ENCODE measurements around the gene HNMT.

Gene HNMT

DNA sequence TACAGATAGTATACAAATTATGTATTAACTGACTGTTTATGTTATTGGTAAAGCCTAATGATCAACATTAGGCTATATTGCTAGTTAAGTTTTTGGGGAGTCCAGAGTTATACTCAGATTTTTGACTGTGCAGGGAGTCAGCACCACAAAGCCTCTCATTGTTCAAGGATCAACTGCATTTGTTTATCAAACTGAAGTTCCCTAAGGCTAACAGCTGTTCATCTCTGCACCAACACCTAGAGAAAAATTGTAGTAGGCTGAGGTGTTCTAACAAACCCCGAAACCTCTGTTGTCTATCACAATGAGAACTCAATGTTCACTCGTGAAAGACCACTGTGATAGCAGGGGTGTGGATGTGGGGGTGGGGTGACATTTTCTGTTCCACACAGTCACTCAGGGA lies 97.7 kb downstream of the HNMT start:
- DNase-seq: peak; percentile 18

DNA sequence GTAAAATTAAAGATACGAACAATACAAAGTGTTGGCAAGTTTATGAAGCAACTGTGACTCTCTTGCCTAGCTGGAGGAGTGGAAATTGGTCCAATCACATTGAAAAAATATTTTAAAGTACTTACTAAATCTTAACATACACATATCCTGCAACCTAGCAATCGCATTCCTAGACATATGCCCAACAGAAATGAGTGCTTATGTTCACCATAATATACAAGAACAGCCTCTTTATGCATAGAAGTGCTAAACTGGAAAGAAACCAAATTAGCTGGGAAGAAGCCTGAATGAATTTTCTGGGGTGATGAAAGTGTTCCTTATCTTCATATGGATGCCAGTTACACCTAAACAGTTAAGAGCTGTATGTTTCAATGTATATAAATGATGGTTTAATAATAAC lies 98.9 kb downstream of the HNMT start:
- DNase-seq: no peak

All from NCI-H69 (cell line).